ENCODE results near the gene RFX1. TPM values are rescaled to one million over a fixed set of nuclear protein-coding genes. Genes with fewer than 3 reads are reported as not detected.

RFX1 gene
- total and polyA plus RNA-seq, 4 donors, result 1.8 to 5.6 (median 3.5) TPM

GRCh38 chr19:13965926-13966683 is 40.0 kb downstream of the RFX1 start:
- H3K9ac ChIP-seq (ENCODE audit: low read depth in 1 of 2, low read length in 2 of 2), result no peak overlapping the region
- no peaks in the 10 kb centered on the region for H3K9me3 ChIP-seq (ENCODE audit: control insufficient read depth in 4 of 4, low read length in 3 of 4)
- no peak overlapping the region for H3K4me3 ChIP-seq (ENCODE audit: low read depth in 1 of 3, low read length in 3 of 3)
- no peak for DNase-seq (ENCODE audit: low spot score)
- no peak overlapping the region for H3K27ac ChIP-seq (ENCODE audit: low read depth in 1 of 2, low read length in 2 of 2)
- TF ChIP-seq FOXA2 (IDR thresholded peaks at IDR 0.05) (no peak), YY1 (IDR thresholded peaks at IDR 0.05) (no peak), REST (IDR thresholded peaks at IDR 0.05) (no peak), HNF4G (IDR thresholded peaks at IDR 0.05) (no peak), SP1 (IDR thresholded peaks at IDR 0.05) (no peak), TAF1 (conservative IDR thresholded peaks at IDR 0.05) (no peak), NR2F2 (IDR thresholded peaks at IDR 0.05) (no peak), CTCF (IDR thresholded peaks at IDR 0.05; ENCODE audit: low read depth, low read length, missing input control) (no peak), ZBTB33 (IDR thresholded peaks at IDR 0.05) (no peak), RXRA (IDR thresholded peaks at IDR 0.05) (no peak)
- no peaks in the 10 kb centered on the region for H3K4me1 ChIP-seq (ENCODE audit: control insufficient read depth in 4 of 4, insufficient read depth in 4 of 4, low read length in 3 of 4)
- 95% methylated on average over 20 of the region's 20 CpGs for WGBS
- H3K27me3 ChIP-seq (ENCODE audit: control insufficient read depth in 4 of 4, insufficient read depth in 4 of 4, low read length in 3 of 4), result no peaks in the 10 kb centered on the region
- peaks cover 27 to 69% (median 31%) of the 10 kb centered on the region in 4 donors for H3K36me3 ChIP-seq (ENCODE audit: control insufficient read depth in 4 of 4, insufficient read depth in 3 of 4, low read depth in 1 of 4, low read length in 3 of 4)

- H3K36me3 ChIP-seq (ENCODE audit: control insufficient read depth in 4 of 4, insufficient read depth in 3 of 4, low read depth in 1 of 4, low read length in 3 of 4), result peaks cover 27 to 73% (median 35%) of the 10 kb centered on the region in 4 donors
- DNase-seq (ENCODE audit: low spot score), result no peak
- no peak overlapping the region for H3K9ac ChIP-seq (ENCODE audit: low read depth in 1 of 2, low read length in 2 of 2)
- no peak overlapping the region for H3K4me3 ChIP-seq (ENCODE audit: low read depth in 1 of 3, low read length in 3 of 3)
- 94% methylated on average over 24 of the region's 24 CpGs for WGBS
- H3K27ac ChIP-seq (ENCODE audit: low read depth in 1 of 2, low read length in 2 of 2), result no peak overlapping the region
- no peaks in the 10 kb centered on the region for H3K9me3 ChIP-seq (ENCODE audit: control insufficient read depth in 4 of 4, low read length in 3 of 4)
- no peaks in the 10 kb centered on the region for H3K27me3 ChIP-seq (ENCODE audit: control insufficient read depth in 4 of 4, insufficient read depth in 4 of 4, low read length in 3 of 4)
- H3K4me1 ChIP-seq (ENCODE audit: control insufficient read depth in 4 of 4, insufficient read depth in 4 of 4, low read length in 3 of 4), result no peaks in the 10 kb centered on the region
- no peak for TF ChIP-seq EGR1 (IDR thresholded peaks at IDR 0.05; ENCODE audit: low read depth in 2 of 2)
- TF ChIP-seq MAX (IDR thresholded peaks at IDR 0.05), result no peak
- TF ChIP-seq REST (IDR thresholded peaks at IDR 0.05), result no peak
- TF ChIP-seq TAF1 (conservative IDR thresholded peaks at IDR 0.05), result no peak
- no peak for TF ChIP-seq JUND (IDR thresholded peaks at IDR 0.05)
- no peak for TF ChIP-seq RAD21 (IDR thresholded peaks at IDR 0.05)
- no peak for TF ChIP-seq GABPA (IDR thresholded peaks at IDR 0.05 in 1 of 2, conservative IDR thresholded peaks at IDR 0.05 in 1 of 2)
- TF ChIP-seq SP1 (IDR thresholded peaks at IDR 0.05), result no peak
- no peak for TF ChIP-seq ZBTB33 (IDR thresholded peaks at IDR 0.05)
- TF ChIP-seq HNF4G (IDR thresholded peaks at IDR 0.05), result no peak
- TF ChIP-seq FOXA1 (IDR thresholded peaks at IDR 0.05), result no peak
- no peak for TF ChIP-seq ATF3 (IDR thresholded peaks at IDR 0.05)
- TF ChIP-seq RXRA (IDR thresholded peaks at IDR 0.05), result no peak
- no peak for TF ChIP-seq NR2F2 (IDR thresholded peaks at IDR 0.05)
- no peak for TF ChIP-seq FOXA2 (IDR thresholded peaks at IDR 0.05)
Observed at GRCh38 chr19:13965377-13965896, 40.7 kb downstream of the RFX1 start.

Data from liver (tissue), 9 donors.